GM18517 (cell line): ENCODE results near the gene BTBD19.
"Not testable (repeated sequence)": the region's sequence is repeated elsewhere in the genome, so short reads cannot be mapped to it uniquely, and the experiment has no call there.

ENCODE experiments used
- ATAC-seq: cut with Tn5 transposase; IDR thresholded peaks from one replicate; pipeline ENCODE4 v1.9.1; 2021; ENCODE audit warnings: mild to moderate bottlenecking, moderate library complexity; ENCODE audit not compliant: unreplicated experiment

The BTBD19 gene

DNA sequence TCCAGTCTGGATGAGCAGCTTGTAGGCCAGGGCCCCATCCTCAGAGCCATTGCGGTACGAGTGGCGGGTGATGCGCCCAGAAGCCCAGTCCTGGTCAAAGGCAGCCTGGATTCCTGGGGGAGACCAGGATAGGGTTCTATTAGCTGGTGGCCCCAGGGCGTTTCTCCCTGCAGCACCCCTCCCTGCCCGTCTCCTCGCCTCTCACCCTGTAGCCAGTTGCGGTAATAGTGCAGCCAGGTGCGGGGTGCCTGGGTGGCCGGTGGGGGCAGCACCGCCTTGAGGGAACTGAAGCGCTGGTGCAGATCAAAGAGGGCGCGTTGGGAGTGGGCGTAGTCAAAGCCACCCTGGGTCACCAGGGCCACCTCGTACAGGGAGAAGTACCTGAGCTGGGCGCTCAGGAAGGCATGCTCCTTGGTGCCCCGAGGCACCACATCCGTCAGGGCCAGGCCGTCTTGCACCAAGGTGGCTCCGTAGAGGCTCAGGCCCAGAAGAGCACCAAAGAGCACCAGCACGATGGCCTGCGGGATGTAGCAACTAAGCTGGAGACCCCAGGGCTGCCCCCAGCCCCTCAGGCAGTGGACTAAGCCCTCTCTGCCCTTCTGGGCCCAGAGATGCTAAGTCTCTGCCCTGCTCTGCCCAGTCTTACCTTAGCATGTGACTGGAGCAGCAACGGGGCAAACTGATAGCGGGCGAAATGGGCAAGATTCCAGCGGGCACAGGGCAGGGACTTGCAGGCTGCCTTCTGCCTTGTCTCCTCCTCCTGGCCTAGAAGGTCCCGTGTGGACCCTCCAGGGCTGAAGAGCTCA is 19.1 kb downstream of the BTBD19 start:
- no peak for ATAC-seq

DNA sequence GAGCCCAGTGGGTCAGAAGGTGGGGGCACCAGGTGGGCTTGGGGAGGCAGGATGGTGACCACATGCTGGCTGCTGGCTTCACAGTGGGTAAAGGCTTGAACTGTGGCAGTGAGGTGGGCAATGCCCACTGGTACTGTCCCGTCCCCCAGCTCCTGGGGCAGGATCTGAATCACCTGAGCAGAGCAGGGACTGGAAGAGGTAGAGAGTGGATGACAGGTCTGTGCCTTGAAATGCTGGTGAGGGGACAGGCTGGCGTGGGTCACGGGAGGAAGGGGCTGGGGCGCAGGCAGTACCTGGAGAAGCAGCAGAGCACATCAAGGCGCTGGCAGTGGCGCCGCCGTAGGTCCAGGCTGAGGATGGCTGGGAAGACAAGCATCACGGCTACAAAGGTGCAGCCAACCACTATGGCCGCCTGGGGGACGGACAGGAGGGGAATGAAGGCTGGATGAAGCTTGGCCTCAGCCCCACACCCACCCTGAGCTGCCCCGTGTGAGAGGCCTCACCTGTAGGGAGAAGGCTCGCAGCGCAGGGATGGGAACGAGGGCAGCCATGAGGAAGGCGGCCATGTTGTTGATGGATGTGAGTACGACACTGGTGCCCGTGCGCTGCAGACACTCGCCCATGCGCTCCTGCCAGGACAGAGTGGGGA is 19.8 kb downstream of the BTBD19 start:
- ATAC-seq: no peak

DNA sequence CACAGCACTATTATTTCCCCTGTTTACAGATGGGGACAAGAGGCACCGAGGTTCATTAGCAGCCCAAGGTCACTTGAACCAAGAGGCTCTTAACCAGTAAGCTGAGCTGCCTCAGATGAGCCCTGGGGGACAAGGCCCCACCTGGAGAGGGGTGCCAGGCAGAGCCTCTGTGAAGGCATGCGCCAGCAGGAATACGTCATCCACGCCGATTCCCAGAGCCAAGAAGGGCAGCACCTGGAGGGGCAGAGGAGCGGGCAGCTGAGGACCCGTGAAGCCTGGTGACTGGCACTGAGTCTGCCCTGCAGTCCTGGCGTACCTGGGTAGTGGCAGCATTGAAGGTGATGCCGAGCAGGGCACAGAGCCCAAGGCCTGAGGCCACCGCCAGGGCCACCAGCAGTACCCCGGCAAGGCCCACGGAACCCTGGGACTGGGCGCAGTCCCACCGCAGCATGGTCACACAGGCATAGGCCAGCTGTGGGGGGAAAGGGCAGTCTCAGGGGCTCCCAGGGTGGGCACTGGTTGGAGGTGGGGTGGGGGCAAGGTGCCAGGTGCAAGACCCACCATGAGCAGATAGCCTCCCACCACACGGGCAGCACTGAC is 20.6 kb downstream of the BTBD19 start:
- ATAC-seq: no peak

DNA sequence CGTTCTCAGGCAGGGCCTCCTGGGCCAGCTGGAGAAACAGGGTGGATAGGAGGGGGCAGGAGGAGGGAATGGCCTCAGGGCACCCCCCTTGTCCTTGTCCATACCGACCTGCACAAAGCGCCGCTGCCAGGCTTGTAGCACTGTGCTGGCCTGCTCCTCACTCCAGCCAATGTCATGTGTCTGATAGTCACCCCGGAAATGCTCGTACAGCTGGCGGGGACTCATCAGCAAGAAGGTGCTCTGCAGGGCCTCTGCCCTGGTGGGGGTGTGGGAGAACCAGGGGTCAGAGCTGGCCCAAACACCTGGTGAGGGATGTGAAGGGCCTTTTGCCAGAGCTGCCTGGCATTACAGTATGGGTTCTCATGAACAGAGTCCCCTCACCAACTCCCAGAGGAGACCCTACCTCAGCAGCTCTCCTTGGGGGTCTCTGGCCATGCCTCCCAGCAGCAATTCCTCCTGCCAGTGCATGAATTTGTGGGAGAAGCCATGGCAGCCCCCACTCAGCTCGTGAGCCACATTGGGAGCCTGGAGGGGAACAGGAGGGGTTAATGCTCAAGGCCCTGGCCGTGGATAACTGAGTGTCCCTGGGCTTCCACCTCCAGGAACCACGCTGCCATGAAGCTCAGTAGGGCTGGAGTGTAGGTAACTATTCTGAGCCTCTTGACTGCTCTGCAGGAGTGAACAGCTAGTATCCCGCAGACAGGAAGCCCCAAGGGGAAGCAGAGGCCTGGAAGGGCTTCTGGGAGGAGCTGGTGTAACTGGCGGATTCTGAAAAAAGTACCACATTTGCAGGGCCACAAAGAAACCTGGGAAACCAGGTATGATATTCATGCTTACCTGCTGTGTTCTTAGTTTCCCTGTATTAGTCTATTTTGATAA is 21.4 kb downstream of the BTBD19 start:
- no peak for ATAC-seq

DNA sequence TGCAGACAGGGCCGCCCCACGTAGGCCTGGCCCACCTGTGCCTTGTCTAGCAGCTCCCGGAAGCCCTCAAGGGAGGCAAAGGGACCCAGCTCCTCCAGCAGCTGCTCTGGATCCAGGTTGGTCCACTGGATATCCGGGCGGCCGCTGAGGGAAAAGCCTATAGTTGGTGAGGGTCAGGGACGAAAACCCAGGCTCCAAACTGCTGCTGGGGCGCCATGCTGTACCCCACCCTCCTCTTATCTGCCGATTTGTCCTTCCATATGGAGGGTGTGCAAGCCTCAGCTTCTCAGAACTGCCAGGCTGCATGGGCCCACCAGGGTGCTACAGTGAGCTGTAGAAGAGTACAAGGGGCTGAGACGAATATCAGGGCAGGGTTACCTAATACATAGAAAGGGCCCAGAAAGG is 22.6 kb downstream of the BTBD19 start:
- no peak for ATAC-seq

DNA sequence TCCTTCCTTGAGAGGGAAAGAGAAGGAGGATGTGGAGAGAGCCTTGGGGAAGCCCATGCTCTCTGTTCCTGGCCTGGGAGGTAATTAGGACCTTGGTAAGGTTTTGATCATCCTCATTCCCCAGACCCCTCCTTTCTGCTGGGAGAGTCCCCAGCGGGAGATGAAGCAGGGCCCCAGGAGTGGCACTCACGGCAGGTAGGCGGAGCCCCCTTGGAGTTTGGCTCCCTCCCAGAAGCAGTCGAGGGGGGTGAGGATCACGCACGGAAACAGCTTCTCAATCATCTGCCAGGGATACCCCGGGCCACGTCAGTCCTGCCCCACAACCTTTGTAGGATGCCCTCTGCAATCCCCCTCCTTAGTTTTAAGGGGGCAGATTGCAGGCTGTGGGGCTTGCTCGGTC is 23.2 kb downstream of the BTBD19 start:
- no peak for ATAC-seq

DNA sequence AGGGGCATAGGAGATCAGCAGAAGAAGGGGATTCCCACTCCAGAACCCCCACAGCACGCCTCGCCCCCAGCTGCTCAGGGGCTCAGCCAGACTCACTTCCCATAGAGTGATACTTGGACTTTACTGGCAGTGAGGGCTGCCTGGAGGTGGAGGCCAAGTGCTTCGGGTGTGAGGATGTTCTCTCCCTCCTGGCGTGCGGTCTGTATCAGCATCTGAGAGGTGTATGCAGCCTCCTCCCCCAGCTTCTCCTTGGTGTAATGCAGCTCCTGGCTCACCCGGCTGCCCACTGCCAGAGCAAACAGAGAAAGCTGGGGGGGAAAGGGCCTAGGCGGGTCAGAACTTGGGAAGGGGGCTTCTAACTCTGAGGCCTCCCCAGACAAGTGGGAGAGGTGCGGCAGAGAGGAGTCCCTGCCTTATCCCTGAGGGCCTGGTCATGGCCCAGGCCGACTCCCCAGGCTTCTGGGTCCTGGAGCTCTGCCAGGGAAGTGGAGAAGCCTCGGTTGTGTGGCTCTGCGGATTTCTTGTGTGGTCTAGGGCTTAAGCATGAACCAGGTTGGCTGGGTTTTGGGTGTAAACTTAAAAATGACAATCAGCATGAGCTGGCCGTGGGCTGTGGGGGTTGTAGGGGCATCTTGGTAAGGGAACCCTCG is 23.9 kb downstream of the BTBD19 start:
- no peak for ATAC-seq

DNA sequence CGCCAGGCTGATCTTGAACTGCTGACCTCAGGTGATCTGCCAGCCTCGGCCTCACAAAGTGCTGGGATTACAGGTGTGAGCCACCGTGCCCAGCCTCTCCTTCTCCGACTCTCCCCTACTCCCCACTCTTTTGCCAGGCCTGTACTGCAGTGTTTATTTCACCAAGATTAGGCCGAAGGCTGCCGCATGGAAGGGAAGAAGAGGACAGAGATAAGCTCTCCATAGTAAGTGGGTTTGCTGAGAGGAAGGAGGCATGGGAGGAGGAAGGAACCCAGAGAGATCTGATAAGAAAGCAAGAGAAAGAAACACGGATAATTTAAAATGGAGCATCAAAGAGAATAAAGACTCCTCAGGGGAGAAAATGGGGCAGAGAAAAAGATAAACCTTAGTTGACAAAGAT is 26.0 kb downstream of the BTBD19 start:
- ATAC-seq: no peak

DNA sequence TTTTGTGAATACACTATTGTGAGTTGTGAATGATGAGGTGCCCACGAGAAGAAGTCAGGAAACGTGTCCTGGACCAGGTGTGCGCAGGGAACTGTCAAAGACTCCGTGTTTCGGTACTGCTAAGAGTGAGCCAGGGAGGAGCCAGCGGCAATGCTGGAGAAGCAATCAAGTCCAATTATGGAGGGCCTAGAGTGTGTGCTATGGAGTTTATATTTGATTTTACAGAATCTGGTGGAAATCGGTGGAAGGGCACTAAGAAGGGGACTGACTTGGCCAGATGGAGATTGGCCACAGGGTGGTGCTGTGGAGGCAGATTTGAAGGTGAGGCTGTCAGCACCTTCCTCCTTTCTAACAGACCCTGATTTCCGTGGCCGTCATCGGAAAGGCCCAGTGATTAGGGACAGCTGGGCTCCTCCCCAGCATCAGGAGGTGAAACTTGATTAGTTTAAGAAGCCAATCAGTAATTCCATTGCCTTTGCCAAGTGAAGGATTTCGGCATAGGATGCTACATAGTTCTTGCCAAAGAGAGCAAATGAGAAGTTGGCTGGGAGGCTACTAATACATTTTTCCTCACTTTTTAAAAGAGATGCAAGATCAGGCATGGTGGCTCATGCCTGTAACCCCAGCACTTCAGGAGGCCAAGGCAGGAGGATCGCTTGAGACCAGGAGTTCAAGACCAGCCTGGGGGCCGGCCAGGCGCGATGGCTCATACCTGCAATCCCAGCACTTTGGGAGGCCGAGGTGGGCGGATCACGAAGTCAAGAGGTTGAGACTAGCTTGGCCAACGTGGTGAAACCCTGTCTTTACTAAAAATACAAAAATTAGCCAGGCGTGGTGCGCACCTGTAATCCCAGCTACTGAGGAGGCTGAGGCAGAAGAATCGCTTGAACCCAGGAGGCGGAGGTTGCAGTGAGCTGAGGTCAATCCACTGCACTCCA is 27.7 kb downstream of the BTBD19 start:
- ATAC-seq: peak; percentile 53

DNA sequence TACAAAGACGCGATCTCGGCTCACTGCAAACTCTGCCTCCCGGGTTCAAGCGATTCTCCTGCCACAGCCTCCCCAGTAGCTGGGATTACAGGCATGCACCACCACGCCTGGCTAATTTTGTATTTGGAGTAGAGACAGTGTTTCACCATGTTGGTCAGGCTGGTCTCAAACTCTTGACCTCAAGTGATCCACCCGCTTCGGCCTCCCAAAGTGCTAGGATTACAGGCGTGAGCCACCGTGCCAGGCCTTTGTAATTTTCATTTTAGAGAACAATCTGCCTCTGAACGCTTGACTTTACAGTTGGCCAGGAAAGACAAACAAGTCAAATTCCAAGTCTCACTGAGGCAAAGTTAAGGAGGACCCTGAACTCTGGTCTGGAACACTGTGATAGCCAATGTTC is 30.0 kb downstream of the BTBD19 start:
- not testable (repeated sequence) for ATAC-seq

DNA sequence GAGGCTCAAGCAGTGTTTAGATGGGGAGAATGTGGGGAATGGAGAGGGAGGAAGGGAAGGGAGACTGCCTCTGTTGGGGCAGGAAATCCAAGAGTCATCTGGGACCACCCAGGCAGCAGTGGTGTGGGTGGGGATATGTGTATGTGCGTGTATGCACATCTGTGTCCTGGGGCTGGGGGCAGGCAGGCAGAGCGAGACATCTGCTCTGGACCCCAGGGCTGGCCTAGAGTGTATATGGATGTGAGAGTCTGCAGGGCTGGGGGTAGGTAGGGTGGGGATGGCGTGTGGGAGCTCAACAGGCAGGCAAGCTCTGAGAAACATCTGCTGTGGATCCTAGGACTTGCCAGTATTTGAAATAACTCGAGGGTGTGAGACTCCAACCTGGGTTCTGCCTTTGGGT is 31.3 kb downstream of the BTBD19 start:
- ATAC-seq: no peak

DNA sequence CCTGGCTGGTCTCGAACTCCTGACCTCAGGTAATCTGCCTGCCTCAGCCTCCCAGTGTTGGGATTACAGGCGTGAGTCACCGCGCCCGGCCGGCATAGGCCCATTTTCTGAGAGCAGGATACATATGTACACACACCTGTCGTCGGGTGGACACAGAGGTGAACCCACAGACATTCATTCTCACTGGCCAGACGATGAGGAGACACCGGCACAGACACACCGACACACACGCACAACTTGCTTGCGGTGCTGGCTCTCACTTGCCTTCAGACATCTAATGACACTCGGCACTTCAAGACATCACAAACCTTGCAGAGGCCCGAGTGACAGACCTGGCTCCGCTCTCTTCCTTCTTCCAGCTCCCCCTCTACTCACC is 34.2 kb downstream of the BTBD19 start:
- ATAC-seq: no peak

DNA sequence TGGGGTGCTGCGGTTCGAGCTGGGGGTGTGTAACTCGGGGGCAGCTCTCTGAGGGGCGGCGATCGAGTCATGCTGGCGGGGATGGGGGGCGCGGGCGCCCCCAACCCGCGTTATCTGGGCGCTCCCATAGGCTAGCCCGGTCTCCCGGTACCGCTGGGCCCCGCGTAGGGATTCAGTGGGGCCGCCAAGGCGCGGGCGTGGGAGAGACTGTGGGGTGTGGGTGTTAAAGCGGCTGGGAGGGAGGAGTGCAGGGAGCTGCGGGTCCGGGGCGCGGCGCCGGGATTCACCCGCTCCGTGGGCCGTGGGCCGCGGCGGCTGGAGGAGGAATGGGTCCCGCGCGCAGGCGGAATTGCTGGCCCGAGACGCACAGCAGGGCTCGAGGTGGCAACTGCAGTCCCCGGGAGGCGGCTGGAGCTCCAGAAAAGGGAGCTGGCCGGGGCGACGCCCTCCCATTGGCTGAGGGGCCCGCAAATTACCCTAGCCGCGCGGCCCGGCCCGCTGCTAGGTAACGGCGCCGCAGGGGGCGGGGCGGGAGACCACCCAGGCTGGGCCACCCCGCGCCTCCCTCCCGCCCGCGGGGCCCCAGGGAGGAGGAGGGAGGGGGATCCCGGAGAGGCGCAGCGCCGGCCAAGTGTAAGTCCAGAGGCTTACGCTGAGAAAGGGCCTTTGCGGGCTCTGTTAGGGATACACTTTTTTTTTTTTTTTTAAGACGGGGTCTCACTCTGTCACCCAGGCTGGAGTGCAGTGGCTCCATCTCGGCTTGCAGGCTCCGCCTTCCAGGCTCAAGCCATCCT is 34.7 kb downstream of the BTBD19 start, which contains the start of gene PTCH2:
Gene PTCH2, minus strand, starts transcription at position 392 of the 794 bp plus-strand sequence. Its CDS starts 321 bp downstream, at position 71.
- ATAC-seq: no peak

DNA sequence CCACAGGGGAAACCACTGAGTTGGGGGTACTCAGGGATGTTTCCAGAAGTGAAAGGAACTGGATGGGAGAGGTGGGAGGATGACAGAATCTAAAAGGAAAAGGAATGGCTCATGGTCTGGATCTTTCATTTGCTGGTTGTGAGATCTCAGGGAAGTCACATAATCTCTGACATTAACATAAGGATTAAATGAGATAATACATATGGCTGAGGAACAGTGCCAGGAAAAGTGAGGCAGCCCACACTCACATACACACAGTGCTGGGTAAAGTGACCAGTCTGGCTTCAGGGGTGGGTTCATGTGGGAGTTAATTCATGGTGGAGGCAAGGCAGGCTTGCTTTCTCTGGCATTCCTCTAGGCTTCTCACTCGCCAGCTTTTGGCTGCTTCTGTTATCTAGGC is 38.7 kb downstream of the BTBD19 start:
- no peak for ATAC-seq

DNA sequence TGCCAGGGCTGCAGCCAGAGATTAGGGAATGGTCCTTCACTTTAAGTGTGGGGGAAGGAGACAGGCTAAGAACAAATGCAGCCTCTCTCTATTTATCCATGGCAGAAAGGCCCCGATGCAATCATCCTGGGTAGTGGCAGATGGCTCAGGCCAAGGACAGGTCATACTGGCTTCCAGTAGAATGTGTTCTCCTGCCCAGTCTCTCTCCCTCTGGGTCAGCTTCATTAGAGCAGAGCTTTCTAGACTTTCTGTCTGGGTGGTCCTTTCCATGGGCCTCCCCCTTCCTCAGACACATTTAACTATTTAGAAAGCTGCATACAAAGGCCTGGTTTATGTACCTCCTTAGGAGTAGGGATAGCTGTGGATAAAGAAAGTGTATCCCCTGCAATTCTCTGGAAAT is 39.5 kb downstream of the BTBD19 start:
- no peak for ATAC-seq

DNA sequence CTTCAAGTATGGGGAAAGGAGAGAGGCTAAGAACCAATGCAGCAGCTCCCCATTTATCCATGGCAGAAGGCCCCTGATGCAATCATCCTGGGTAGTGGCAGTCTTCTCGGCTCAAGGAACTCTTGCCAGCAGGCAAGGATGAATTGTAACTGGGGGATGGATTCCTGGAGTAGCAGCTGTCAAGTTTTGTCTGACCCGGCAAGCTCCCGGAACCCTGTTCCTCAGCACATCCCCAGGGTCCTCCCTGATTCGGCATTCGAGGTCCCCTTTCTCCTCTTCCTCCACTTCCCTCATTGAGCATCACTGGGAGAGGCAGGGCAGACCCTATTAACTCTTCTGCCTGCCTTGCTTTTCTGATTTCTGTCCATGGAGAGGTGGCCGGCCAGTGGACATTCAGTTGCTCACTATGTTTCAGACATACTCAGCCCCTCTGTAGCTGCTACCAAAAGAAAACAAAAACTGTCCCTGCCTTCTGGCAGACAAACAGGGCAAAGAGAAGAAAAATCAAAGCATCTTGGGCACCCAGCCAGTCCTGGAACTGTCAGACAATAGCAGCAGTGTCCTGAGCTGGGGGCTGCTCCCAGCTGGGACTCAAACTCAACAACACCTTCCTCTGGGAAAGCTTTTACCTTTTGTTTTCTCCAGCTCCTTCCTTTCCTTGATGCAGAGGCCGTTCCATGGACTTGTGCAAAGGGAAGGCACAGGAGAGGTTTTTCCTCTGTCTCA is 40.3 kb downstream of the BTBD19 start:
- ATAC-seq: no peak

DNA sequence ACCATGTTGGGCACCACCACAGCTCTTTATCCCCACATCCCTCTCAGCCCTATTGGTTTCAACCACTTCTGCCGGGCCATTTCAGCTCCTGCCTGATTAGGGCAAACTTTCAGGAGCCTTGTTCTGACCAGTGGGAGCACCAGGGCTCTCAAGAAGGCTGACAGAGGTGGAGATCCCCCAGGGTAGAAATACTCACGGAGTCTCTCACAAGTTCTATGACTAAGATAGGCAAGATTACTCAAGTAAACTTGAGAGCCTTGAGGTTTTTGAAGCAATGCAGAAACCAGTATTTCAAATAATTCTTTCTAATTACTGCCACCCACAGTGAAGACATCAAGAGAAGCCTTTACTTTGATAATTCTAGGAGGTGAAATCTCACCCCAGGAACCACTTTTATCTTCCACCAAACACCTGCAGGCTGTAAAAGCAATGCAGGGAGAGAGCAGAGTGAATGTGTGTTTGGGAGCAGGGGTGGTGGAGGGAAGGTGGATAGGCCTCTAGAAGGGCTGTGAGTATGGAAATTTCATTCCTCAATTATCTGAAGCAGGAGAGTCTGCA is 41.3 kb downstream of the BTBD19 start:
- no peak for ATAC-seq

DNA sequence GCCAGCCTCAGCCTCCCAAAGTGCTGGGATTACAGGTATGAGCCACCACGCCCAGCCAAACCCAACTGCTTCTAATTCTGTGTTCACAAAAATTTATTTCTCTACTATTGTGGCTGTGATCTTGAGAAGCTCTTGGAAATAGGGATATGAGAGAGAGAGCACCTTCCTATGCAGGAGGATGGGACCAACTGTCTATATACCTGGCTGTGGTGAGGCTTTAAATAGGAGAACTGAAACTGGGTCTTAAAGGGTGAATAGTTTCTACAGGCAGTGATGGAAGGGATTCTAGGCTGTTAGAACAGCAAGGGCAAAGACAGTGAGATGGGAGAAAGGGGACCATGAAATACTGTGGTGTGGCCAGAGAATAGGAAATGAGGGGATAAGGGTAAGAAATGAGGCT is 43.0 kb downstream of the BTBD19 start:
- ATAC-seq: no peak
